ENCODE results near the gene SMTNL2. TPM values are rescaled to one million over a fixed set of nuclear protein-coding genes. Genes with fewer than 3 reads are reported as not detected.

Gene SMTNL2
- total RNA-seq, 1 experiment from 2014 or later, result 39.3 TPM

- peak; percentile 83 to 89 for DNase-seq
- Mint-ChIP-seq H3K36me3 (ENCODE audit: insufficient read depth, unreplicated experiment) (peaks cover 69% of the 10 kb centered on the region), H3K9me3 (ENCODE audit: unreplicated experiment) (no peaks in the 10 kb centered on the region), H3K27ac (ENCODE audit: unreplicated experiment) (peak overlapping the region; percentile 99), H3K27me3 (ENCODE audit: insufficient read depth, unreplicated experiment) (no peaks in the 10 kb centered on the region), H3K4me3 (ENCODE audit: unreplicated experiment) (peak overlapping the region; percentile 93), H3K4me1 (ENCODE audit: low read depth, unreplicated experiment) (peaks cover 6% of the 10 kb centered on the region)
- Histone ChIP-seq H3K4me1 (peaks cover 31% of the 10 kb centered on the region), H3K27me3 (replicated peaks; ENCODE audit: control insufficient read depth, insufficient read depth, low read length) (no peaks in the 10 kb centered on the region), H3K4me3 (ENCODE audit: low read depth, low read length) (peak overlapping the region; percentile 45), H3K9me3 (no peaks in the 10 kb centered on the region), H3K36me3 (ENCODE audit: control insufficient read depth, insufficient read depth, low read length) (no peaks in the 10 kb centered on the region)
- ChIA-PET POLR2A (interaction anchor here (0.7 to 2.6 kb wide), 9 partner anchors 11 to 180 kb away, joined by 3 to 28 read pairs (median 3); partner anchors contain the start of gene SMTNL2), CTCF (interaction anchor here (0.8 to 1.9 kb wide), 5 partner anchors 10 to 43 kb away, joined by 3 to 14 read pairs (median 9); partner anchors contain the start of gene SMTNL2)
- BruUV-seq (replicated peaks), result no TSS peak
- intact Hi-C loops (cut with micrococcal nuclease; ENCODE audit: unreplicated experiment), result loop anchor here (1.0 kb wide), 1 partner anchor 10 kb away; no protein-coding TSS in a partner anchor
- TF ChIP-seq, protein P1, sequence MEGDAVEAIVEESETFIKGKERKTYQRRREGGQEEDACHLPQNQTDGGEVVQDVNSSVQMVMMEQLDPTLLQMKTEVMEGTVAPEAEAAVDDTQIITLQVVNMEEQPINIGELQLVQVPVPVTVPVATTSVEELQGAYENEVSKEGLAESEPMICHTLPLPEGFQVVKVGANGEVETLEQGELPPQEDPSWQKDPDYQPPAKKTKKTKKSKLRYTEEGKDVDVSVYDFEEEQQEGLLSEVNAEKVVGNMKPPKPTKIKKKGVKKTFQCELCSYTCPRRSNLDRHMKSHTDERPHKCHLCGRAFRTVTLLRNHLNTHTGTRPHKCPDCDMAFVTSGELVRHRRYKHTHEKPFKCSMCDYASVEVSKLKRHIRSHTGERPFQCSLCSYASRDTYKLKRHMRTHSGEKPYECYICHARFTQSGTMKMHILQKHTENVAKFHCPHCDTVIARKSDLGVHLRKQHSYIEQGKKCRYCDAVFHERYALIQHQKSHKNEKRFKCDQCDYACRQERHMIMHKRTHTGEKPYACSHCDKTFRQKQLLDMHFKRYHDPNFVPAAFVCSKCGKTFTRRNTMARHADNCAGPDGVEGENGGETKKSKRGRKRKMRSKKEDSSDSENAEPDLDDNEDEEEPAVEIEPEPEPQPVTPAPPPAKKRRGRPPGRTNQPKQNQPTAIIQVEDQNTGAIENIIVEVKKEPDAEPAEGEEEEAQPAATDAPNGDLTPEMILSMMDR (IDR thresholded peaks at IDR 0.05; ENCODE audit: insufficient read depth in 1 of 2, low read depth in 1 of 2, low read length in 1 of 2, severe bottlenecking in 1 of 2, unreplicated experiment in 1 of 2), result no peak
Measured at GRCh38 chr17:4610162-4610561, 25.8 kb downstream of the SMTNL2 start.

- H3K9me3 ChIP-seq, result no peaks in the 10 kb centered on the region
- Mint-ChIP-seq H3K36me3 (ENCODE audit: insufficient read depth, unreplicated experiment) (peaks cover 68% of the 10 kb centered on the region), H3K27me3 (ENCODE audit: insufficient read depth, unreplicated experiment) (no peaks in the 10 kb centered on the region), H3K9me3 (ENCODE audit: unreplicated experiment) (no peaks in the 10 kb centered on the region), H3K4me3 (ENCODE audit: unreplicated experiment) (peak overlapping the region; percentile 93), H3K27ac (ENCODE audit: unreplicated experiment) (peak overlapping the region; percentile 99), H3K4me1 (ENCODE audit: low read depth, unreplicated experiment) (peaks cover 6% of the 10 kb centered on the region)
- POLR2A ChIA-PET, result interaction anchor here (0.7 to 2.6 kb wide), 8 partner anchors 11 to 55 kb away, joined by 3 to 28 read pairs (median 4); partner anchors contain the start of gene SMTNL2
- intact Hi-C loops (cut with micrococcal nuclease; ENCODE audit: unreplicated experiment), result loop anchor here (1.0 kb wide), 1 partner anchor 10 kb away; no protein-coding TSS in a partner anchor
- H3K36me3 ChIP-seq (ENCODE audit: control insufficient read depth, insufficient read depth, low read length), result no peaks in the 10 kb centered on the region
- H3K4me1 ChIP-seq, result peaks cover 31% of the 10 kb centered on the region
- peak; percentile 65 to 76 for DNase-seq
- TF ChIP-seq, protein P1 (IDR thresholded peaks at IDR 0.05; ENCODE audit: insufficient read depth in 1 of 2, low read depth in 1 of 2, low read length in 1 of 2, severe bottlenecking in 1 of 2, unreplicated experiment in 1 of 2), result no peak
- TSS peak; percentile 81 for BruUV-seq (replicated peaks)
- CTCF ChIA-PET, result interaction anchor here (0.8 to 1.9 kb wide), 5 partner anchors 10 to 44 kb away, joined by 3 to 14 read pairs (median 9); partner anchors contain the start of gene SMTNL2
- no peaks in the 10 kb centered on the region for H3K27me3 ChIP-seq (replicated peaks; ENCODE audit: control insufficient read depth, insufficient read depth, low read length)
- peak overlapping the region; percentile 45 for H3K4me3 ChIP-seq (ENCODE audit: low read depth, low read length)
Measured at GRCh38 chr17:4610656-4611055, 26.3 kb downstream of the SMTNL2 start.

DNA sequence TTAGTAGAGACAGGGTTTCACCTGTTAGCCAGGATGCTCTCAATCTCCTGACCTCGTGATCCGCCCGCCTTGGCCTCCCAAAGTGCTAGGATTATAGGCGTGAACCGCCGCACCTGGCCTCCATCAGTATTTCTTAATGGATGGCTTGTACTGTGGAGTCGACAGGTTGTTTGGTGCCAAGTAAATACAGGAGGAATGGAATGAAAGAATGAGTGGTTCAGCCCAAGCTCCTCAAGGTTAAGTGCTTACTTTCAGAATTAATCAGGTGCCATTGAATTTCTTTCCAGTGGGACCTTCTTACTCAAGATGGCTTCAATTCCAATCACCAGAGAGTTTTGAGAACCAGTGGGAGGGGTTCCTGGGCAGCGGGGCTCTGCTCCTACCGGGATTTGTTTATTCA lies 32.1 kb downstream of the SMTNL2 start:
- BruUV-seq (replicated peaks), result no TSS peak
- ChIA-PET CTCF (no interaction called here), POLR2A (no interaction called here)
- no peak for DNase-seq
- intact Hi-C loops (cut with micrococcal nuclease; ENCODE audit: unreplicated experiment), result no loop called here
- no peaks in the 10 kb centered on the region for H3K9me3 Mint-ChIP-seq (ENCODE audit: unreplicated experiment)
- H3K4me1 Mint-ChIP-seq (ENCODE audit: low read depth, unreplicated experiment), result peaks cover 6% of the 10 kb centered on the region
- Histone ChIP-seq H3K4me1 (no peaks in the 10 kb centered on the region), H3K9me3 (no peaks in the 10 kb centered on the region), H3K27me3 (replicated peaks; ENCODE audit: control insufficient read depth, insufficient read depth, low read length) (no peaks in the 10 kb centered on the region), H3K36me3 (ENCODE audit: control insufficient read depth, insufficient read depth, low read length) (no peaks in the 10 kb centered on the region), H3K4me3 (ENCODE audit: low read depth, low read length) (no peak overlapping the region)
- no peaks in the 10 kb centered on the region for H3K27me3 Mint-ChIP-seq (ENCODE audit: insufficient read depth, unreplicated experiment)
- TF ChIP-seq, protein P1 (IDR thresholded peaks at IDR 0.05; ENCODE audit: insufficient read depth in 1 of 2, low read depth in 1 of 2, low read length in 1 of 2, severe bottlenecking in 1 of 2, unreplicated experiment in 1 of 2), result no peak
- H3K4me3 Mint-ChIP-seq (ENCODE audit: unreplicated experiment), result no peak overlapping the region
- peaks cover 38% of the 10 kb centered on the region for H3K36me3 Mint-ChIP-seq (ENCODE audit: insufficient read depth, unreplicated experiment)
- H3K27ac Mint-ChIP-seq (ENCODE audit: unreplicated experiment), result no peak overlapping the region
